Epithelial cell of proximal tubule (primary cell): Measurements from ENCODE around the gene PAQR8. TPM values are rescaled to one million over a fixed set of nuclear protein-coding genes. Genes with fewer than 3 reads are reported as not detected.

Source experiments
- DNase-seq: peaks from one replicate; pipeline ENCODE4 v3.0.0-alpha.2; 2011; ENCODE audit warnings: low read depth
- H3K4me3 ChIP-seq: 2 replicates; pipeline ENCODE4 v1.5.1; 2011; ENCODE audit warnings: low read depth, mild to moderate bottlenecking, low read length
- total RNA-seq: library from RNA; depleted of rRNA; stranded (reverse); fragments of >200 nt; gene quantifications from 2 replicates; pipeline ENCODE4 v1.2.3, GENCODE V29; 2015
- TF ChIP-seq, protein P1 (sequence below): conservative IDR thresholded peaks from 2 replicates; pipeline ENCODE4 v1.5.1; 2012; ENCODE audit warnings: low read depth, mild to moderate bottlenecking, low read length

PAQR8 gene
- total RNA-seq, 1 donor from 2014 or later: 8.2 TPM

DNA sequence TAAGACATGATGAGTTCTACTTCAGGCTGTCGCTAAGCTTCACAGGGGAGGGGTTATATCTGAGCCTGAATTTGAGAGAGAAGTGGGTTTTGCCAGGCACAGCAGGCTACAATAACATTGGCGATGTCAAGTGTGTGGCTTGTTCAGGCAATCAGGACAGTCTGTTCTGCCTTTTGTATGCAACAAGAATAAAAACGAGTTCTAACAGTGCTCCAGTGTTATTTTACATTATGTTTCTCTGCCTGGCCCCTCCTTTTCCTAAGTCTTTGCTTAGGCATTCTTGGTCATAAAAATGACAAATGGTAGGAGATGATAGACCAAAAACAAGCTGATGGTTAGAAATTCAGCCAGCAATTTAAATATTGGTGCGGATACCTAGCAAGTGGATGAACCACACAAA is 26.8 kb downstream of the PAQR8 start:
- TF ChIP-seq, protein P1, sequence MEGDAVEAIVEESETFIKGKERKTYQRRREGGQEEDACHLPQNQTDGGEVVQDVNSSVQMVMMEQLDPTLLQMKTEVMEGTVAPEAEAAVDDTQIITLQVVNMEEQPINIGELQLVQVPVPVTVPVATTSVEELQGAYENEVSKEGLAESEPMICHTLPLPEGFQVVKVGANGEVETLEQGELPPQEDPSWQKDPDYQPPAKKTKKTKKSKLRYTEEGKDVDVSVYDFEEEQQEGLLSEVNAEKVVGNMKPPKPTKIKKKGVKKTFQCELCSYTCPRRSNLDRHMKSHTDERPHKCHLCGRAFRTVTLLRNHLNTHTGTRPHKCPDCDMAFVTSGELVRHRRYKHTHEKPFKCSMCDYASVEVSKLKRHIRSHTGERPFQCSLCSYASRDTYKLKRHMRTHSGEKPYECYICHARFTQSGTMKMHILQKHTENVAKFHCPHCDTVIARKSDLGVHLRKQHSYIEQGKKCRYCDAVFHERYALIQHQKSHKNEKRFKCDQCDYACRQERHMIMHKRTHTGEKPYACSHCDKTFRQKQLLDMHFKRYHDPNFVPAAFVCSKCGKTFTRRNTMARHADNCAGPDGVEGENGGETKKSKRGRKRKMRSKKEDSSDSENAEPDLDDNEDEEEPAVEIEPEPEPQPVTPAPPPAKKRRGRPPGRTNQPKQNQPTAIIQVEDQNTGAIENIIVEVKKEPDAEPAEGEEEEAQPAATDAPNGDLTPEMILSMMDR: no peak
- no peak overlapping the region for H3K4me3 ChIP-seq
- DNase-seq: no peak

DNA sequence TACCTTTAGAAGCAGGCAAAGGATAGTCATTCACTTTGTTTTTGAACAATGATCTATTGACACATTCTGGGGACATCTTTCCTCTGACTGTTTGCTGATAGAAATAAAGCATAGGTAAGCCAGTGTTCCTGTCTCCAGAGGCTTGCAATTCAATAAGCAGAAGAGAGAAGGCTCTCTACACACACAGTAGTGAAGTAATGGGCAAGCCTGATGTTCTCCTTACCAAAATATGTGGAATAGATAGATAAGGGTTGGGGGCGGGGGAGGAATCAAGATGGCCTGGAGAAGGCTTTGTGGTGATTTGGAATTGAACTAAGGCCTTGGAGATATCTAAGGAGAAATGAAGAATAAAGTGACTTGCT is 27.3 kb downstream of the PAQR8 start:
- TF ChIP-seq, protein P1: no peak
- peak; percentile 4 for DNase-seq
- no peak overlapping the region for H3K4me3 ChIP-seq

DNA sequence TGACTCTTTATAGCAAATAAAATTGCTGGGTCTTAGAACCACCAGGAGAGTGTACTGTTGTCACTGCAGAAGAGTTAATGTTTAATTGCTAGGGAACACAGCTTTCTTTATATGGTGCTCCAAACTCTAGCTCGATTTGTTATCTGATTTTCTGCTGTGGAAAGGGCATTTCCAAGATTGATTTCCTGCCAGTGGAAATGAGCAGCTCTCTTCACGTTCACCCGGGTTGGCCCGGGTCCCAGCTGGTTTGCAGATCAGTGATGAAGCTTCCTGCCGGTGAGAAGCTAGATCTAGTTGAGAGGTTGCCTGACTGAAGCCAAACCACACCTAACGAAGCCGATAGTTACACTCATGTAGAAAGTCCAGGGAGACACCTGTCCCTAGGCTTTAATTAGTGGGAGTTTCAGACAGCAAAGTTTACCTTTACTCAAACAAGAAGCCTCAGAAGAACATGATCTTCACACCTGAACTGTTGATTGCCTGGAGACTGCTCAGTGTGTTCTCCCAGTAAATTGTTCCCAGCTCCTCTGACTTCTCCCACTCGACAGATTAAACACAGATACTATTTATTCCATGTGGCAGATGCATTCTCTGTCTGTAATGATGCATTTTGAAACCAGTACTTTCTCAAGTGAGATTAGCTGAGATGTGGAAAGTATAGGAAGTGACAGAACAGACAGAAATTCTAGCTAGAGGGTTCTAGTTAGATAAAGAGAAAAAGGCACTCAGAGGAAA is 27.8 kb downstream of the PAQR8 start:
- peak overlapping the region; percentile 34 for H3K4me3 ChIP-seq
- DNase-seq: peak; percentile 59
- TF ChIP-seq, protein P1: no peak

DNA sequence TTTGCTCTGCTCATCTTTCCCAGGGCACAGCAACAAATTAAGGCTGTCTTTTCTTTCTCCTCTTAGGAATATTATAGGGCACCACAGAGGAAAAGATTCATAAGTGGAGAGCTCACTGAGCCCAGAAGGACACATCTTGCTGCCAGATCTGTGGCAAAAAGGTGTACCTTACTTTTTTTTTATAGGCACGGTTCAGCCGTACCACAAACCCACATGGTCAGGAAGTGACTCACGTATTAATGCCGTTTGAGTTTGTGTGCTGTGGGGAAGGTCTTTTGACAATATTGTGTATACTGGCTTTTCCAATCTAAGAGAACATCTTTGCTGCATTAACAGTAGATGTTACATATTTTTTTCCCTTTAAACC is 28.4 kb downstream of the PAQR8 start:
- peak; percentile 32 for DNase-seq
- peak overlapping the region; percentile 34 for H3K4me3 ChIP-seq
- TF ChIP-seq, protein P1: no peak

DNA sequence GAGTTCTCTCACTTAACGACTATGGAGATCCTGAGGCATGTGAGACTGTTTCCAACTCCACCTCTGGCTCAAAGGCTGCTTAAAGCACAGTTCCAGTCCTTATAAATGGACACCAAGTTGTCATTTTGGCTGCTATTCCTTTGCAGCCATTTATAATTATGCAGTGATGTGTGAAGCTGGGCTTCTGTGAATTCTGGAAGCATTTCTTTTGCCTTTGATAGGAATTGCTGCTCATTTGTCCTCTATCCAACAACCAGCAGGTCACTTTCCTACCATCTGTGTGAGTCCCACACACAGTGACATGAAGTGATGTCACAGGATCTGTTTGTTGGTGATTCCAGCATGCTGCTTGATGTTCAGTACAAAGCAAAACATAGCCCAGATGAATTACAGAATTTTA is 29.6 kb downstream of the PAQR8 start:
- no peak overlapping the region for H3K4me3 ChIP-seq
- no peak for DNase-seq
- TF ChIP-seq, protein P1: no peak

DNA sequence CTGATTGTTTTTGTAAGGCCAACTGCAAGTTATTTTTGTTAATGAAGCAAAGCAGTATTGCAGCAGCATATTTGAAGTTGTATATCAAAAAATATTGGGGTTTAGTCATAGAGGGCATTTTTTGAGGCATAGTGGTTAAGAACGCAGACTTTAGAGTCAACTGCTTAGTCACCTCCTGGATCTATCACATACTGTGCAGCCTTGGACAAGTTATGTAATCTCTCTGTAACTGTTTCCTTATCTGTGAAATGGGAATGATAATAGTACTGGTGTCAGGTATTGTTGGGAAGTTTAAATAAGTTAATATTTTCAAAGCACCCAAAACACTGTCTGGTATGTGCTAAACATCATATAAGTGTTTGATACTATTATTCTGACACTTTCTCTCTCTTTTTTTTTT is 31.0 kb downstream of the PAQR8 start:
- TF ChIP-seq, protein P1: no peak
- H3K4me3 ChIP-seq: no peak overlapping the region
- no peak for DNase-seq

DNA sequence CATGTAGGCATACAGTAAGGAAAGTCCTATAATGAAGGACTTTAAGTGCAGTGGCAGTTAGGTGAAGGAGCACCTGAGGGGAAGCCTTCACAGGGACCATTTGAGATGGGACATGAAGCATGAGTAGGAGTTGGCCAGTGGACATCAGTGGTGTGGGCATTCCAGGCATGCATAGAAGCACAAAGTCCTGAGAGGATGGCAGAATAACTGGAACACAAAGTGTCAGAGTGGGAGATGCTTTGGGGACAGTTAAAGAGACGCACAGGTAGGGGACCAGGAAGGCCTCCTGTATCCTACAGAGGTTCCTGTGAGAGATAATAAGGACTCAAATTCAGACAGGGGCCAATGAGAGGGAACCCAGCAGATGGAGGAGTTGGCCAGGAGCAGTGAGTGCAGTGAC is 31.8 kb downstream of the PAQR8 start:
- TF ChIP-seq, protein P1: no peak
- DNase-seq: no peak
- no peak overlapping the region for H3K4me3 ChIP-seq
